HG02884 (cell line): ENCODE measurements around the gene N4BP2L2.

Experiments
- ATAC-seq: cut with Tn5 transposase; IDR thresholded peaks from one replicate; pipeline ENCODE4 v1.9.1; 2021; ENCODE audit warnings: mild to moderate bottlenecking, moderate library complexity; ENCODE audit not compliant: unreplicated experiment

The N4BP2L2 gene

GRCh38 chr13:32426990-32427851 lies 111.4 kb downstream of the N4BP2L2 start:
- ATAC-seq = peak; percentile 13

- peak; percentile 38 for ATAC-seq
Measured at GRCh38 chr13:32426191-32426989, 112.2 kb downstream of the N4BP2L2 start.

- ATAC-seq = no peak
Measured at GRCh38 chr13:32425158-32425557, 113.4 kb downstream of the N4BP2L2 start.

GRCh38 chr13:32423592-32423991 lies 115.0 kb downstream of the N4BP2L2 start:
- ATAC-seq = no peak

GRCh38 chr13:32419862-32420261 lies 118.7 kb downstream of the N4BP2L2 start:
- ATAC-seq = no peak

- ATAC-seq = no peak
Measured at GRCh38 chr13:32417995-32418394, 120.6 kb downstream of the N4BP2L2 start.

GRCh38 chr13:32415019-32415418 lies 123.6 kb downstream of the N4BP2L2 start:
- ATAC-seq = no peak

GRCh38 chr13:32414580-32414979 lies 124.0 kb downstream of the N4BP2L2 start:
- ATAC-seq = no peak

GRCh38 chr13:32413284-32413683 lies 125.3 kb downstream of the N4BP2L2 start:
- no peak for ATAC-seq

- no peak for ATAC-seq
Measured at GRCh38 chr13:32409561-32410421, 128.8 kb downstream of the N4BP2L2 start.

GRCh38 chr13:32409001-32409313 lies 129.6 kb downstream of the N4BP2L2 start:
- ATAC-seq = no peak

GRCh38 chr13:32408296-32409000 lies 130.1 kb downstream of the N4BP2L2 start:
- no peak for ATAC-seq

- ATAC-seq = no peak
Measured at GRCh38 chr13:32407854-32408253, 130.7 kb downstream of the N4BP2L2 start.

GRCh38 chr13:32403108-32403507 lies 135.5 kb downstream of the N4BP2L2 start:
- ATAC-seq = no peak

GRCh38 chr13:32391101-32391619 lies 147.4 kb downstream of the N4BP2L2 start:
- ATAC-seq = no peak

GRCh38 chr13:32390484-32390883 lies 148.1 kb downstream of the N4BP2L2 start:
- ATAC-seq = no peak

- ATAC-seq = no peak
Measured at GRCh38 chr13:32390048-32390447, 148.5 kb downstream of the N4BP2L2 start.

GRCh38 chr13:32385410-32385809 lies 153.2 kb downstream of the N4BP2L2 start:
- no peak for ATAC-seq

GRCh38 chr13:32384702-32385101 lies 153.9 kb downstream of the N4BP2L2 start:
- no peak for ATAC-seq
